Hippocampal formation (tissue), 2 donors: Measurements from ENCODE around the gene IWS1.
A peak's percentile ranks its signal among the peaks of the same experiment; 100 is the strongest.

Experiments used
- DNase-seq, 2 donors: peaks; one replicate each; lab custom pipeline; 2025; lab: John Stamatoyannopoulos, UW

The IWS1 gene

GRCh38 chr2:127498386-127498785 is 27.9 kb downstream of the IWS1 start:
- no peak for DNase-seq

- no peak for DNase-seq
These were observed 36.0 kb downstream of the IWS1 start for GRCh38 chr2:127490283-127490682.

GRCh38 chr2:127486247-127487058 is 39.8 kb downstream of the IWS1 start:
- DNase-seq: no peak

- DNase-seq: no peak
These were observed 40.6 kb downstream of the IWS1 start for GRCh38 chr2:127485694-127486071.

- no peak for DNase-seq
These were observed 41.1 kb downstream of the IWS1 start for GRCh38 chr2:127485051-127485693.

GRCh38 chr2:127482031-127482430 is 44.3 kb downstream of the IWS1 start:
- DNase-seq: no peak

- no peak for DNase-seq
These were observed 46.2 kb downstream of the IWS1 start for GRCh38 chr2:127479866-127480743.

- DNase-seq: peak in 1 of 2 donors; percentile 63
These were observed 47.0 kb downstream of the IWS1 start for GRCh38 chr2:127479219-127479825.

GRCh38 chr2:127475788-127476187 is 50.5 kb downstream of the IWS1 start:
- no peak for DNase-seq

GRCh38 chr2:127472268-127472667 is 54.0 kb downstream of the IWS1 start:
- no peak for DNase-seq

GRCh38 chr2:127471286-127471988 is 54.9 kb downstream of the IWS1 start:
- DNase-seq: no peak

GRCh38 chr2:127469974-127470373 is 56.3 kb downstream of the IWS1 start:
- no peak for DNase-seq

GRCh38 chr2:127469051-127469450 is 57.2 kb downstream of the IWS1 start:
- DNase-seq: no peak

- no peak for DNase-seq
These were observed 61.0 kb downstream of the IWS1 start for GRCh38 chr2:127465258-127465657.

GRCh38 chr2:127464470-127465257 is 61.6 kb downstream of the IWS1 start:
- no peak for DNase-seq

- DNase-seq: no peak
These were observed 62.9 kb downstream of the IWS1 start for GRCh38 chr2:127463155-127463991.

- DNase-seq: no peak
These were observed 63.8 kb downstream of the IWS1 start for GRCh38 chr2:127462461-127462860.

- no peak for DNase-seq
These were observed 69.3 kb downstream of the IWS1 start for GRCh38 chr2:127456960-127457359.

- no peak for DNase-seq
These were observed 70.5 kb downstream of the IWS1 start for GRCh38 chr2:127455566-127456493.
